ENCODE data around the gene IMPG1.

The IMPG1 gene, protein sequence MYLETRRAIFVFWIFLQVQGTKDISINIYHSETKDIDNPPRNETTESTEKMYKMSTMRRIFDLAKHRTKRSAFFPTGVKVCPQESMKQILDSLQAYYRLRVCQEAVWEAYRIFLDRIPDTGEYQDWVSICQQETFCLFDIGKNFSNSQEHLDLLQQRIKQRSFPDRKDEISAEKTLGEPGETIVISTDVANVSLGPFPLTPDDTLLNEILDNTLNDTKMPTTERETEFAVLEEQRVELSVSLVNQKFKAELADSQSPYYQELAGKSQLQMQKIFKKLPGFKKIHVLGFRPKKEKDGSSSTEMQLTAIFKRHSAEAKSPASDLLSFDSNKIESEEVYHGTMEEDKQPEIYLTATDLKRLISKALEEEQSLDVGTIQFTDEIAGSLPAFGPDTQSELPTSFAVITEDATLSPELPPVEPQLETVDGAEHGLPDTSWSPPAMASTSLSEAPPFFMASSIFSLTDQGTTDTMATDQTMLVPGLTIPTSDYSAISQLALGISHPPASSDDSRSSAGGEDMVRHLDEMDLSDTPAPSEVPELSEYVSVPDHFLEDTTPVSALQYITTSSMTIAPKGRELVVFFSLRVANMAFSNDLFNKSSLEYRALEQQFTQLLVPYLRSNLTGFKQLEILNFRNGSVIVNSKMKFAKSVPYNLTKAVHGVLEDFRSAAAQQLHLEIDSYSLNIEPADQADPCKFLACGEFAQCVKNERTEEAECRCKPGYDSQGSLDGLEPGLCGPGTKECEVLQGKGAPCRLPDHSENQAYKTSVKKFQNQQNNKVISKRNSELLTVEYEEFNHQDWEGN
- total RNA-seq: 0 reads per million in 4 donors

DNA sequence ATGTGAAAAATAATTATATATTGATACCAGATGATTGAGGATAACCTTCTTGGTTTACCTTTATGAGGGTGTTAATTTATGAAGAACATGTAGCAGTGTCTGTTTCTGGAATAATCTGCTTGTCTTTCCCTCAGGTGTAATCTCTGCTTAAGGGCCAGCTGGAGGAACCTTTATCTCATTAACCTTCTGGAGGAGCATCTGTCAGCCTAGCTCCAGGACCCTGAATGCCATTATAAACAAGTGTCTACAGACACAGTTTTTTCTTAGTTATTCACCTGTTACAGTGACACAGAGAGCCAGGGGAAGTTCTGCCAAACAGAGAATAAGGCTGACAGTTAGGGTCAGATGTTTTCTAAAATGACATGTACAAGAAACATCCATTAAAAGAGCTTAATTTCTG is at the start of gene IMPG1:
IMPG1 (minus strand) TSS at position 101 of the 400 bp plus-strand sequence. CDS start 174 bp downstream, outside the sequence.
- no peak for DNase-seq

DNA sequence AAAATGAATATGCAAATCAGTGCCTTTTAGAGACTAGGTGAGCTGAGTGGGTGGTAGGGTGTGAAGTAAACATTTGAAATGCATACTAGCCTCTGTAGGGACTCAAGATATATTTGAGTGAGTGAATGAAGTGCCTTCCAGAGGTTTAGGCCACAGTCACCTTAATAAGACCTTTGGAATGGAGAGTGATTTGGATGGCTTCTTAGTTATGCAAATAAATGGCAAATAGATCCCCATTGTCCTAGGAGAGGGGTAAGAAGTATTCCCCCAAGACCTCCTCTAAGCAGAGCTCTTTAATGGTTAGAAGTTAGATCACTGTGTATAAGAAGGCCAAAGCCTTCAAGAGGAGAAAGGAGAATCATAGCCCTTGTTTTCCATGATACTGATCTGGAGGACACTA is 47.8 kb upstream of the IMPG1 start:
- no peak for DNase-seq

DNA sequence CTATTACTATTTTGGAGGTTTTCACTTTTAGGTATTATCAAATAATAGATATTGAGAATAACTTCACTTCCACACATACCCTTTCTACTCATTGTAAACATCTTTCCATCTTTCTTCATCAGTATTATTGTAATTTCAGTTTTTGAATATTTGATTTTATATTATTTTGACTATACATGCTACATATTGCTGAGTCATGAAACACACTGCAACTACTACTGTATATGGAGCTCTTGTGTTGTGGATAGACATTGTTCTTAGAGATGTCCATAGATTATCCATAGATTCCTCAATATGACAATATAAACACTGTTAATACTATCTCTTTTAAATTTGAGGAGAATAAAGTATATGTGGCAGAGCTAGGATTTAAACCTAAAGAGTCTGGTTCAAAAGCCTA is 819 bp upstream of the IMPG1 start:
- no peak for DNase-seq

DNA sequence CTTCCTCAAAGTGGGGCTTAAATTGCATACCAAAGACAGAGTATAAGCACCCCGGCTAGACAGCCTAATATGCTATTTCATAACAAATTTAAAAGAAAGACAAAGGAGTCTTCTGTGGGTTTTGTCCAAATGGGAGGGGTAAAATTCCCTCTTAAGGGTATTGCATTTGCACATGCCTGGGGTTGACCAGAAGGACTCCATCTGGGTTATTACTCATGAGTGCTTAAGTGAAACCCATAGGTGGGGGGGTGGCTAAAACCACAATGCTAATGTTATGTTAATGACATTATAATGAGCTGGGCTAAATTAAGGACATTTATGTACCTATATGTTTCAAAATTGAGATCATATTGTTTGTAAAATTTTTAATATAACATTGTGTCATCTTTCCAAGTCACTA is 15.0 kb downstream of the IMPG1 start:
- DNase-seq: no peak

DNA sequence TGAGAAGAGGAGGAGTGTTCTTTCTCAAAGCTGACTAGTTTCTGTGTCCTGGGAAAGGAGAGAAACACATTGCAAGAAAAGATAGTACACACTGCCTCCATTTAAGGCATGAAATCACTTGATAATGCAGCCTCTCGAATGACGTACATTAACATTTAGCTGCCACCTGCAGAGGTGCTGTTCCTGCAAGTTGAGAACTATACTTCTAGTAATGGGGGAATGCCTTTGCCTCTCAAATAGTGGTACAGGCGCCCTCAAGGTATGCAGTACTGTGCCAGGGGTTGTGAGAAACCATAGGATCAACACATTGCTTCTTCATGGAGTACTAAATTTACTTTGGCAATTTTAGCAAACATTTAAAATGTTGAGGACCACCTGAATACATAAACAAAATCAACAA is 20.1 kb downstream of the IMPG1 start:
- no peak for DNase-seq

DNA sequence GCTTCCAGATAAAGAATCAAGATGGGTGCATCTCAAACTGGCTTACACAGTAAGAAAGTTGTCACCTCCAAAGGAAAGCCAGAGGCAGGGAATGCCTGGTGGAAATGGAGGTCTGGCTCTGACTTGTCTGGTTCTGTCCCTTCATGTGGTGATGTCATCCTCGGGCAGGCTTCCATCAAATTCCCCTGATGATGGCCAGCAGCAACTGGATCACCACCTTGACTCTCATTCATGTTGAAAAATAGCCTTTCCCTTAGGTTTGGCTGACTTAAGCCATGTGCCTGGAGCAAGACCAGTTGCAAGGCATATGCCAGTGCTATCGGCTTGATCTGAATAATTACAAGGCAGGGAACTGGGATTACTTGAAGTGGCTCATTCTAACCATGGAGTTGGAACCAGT is 28.8 kb downstream of the IMPG1 start:
- no peak for DNase-seq

DNA sequence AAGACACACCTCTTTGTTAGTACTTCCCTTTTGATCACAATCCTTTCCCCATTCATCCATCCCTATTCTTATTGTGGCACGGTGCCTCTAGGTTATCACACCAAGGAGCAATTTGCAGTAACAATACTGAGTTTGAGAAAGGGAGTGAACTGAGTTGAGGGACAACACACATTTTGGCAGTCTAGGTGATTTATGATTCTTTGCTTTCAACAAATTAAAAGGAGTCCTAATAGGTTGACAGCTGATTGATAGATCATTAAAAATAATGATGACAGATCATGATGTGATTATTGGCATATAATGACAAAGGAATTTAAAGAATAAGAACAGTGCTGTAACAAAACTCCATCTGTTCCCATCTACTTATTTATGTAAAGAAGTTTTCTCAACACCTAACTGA is 36.7 kb downstream of the IMPG1 start:
- DNase-seq: no peak

DNA sequence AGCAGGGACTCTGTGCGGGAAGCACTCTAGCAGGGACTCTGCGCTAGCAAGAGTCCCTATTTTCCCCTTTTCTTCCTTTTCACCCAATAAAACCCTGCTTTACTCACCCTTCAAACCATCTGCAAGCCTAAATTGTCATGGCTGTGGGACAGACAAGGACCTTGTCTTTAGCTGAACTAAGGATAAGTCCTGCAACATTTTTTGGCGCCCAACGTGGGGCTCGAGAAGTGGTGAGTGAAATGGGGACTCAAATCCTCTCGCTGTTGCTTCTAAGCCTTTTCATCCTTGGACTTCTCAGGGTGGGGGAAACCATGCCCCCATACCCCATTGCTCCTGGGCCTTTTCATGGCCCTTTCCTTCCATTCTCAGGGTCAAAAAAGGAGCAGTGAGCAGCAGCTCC is 46.4 kb downstream of the IMPG1 start:
- DNase-seq: no peak

DNA sequence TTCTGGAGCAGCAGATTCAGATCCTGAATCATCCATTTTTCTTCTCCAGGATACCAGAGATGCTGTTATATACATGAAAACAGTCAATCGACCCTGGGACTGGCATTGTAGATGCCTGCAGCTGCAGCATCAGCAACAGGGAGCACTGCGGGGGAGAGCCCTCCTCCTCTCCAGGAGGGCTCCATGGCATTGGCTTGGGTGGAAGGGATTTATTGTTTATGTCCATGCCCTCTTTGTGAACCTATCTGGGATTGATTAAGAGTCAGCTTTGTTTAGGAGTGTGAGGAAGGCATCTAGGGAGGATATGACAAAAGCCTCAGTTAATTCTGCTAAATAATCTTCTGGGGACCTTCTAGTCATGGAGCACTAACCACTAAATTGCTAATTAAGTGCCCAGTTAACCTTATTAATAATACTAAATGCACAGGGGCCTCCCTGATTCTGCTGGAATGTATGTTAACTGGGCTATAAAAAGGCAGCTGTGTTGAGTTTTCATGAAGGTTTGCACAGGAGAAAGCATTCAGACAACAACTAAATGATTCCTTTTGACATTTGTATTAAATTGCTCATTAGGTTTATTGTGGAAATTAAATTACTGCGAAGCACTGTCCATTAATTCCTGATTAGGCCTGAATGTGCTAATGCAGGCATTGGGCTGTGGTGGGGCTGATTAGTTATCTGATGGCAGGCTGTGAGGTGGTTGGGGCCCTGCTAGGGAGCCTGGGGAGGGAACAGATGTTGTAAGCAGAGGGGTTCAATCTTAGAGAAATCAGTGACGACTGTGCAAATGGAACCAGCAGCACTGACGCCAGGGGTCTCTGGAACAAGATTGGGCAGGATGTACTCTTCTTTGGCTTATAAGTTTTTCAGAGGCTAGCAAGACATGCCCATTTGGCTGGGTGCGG is 57.6 kb downstream of the IMPG1 start:
- no peak for DNase-seq

DNA sequence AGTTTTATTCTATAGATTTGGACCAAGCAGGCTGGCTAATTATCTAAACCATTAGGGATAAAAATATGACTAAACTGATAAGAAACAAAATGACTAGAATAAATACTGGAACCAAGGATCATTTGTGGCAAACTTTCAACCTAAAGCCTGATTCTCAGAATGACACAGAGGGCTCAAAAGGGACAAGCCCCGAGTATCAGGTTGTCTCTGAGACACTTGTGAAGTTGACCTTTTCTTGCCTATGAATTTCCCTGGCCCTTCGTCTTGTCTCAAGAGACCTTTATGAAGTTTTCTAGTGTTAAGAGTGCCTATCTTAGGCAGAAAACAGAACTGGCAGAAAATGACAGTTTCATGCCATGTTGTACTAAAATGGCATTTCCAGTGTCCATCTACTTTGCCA is 68.3 kb downstream of the IMPG1 start:
- no peak for DNase-seq

DNA sequence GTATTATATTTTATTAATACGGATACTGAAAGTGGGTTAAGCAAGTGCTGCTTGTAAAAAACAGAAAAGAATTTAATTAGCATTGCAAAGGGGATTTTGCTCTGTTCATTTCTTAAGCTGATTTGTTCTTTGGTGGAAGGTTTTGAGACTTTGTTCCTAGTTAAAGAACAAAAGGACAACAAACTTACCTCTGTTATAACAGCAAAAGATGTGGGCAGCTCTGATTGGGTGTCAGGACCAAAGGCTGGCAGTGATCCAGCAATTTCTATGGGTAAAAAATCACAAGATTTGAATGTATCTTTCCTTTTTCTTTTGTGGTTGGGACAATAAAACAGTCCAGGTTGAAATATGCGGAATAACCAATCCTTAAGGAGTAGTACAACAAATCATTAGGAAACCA is 68.8 kb downstream of the IMPG1 start:
- no peak for DNase-seq

DNA sequence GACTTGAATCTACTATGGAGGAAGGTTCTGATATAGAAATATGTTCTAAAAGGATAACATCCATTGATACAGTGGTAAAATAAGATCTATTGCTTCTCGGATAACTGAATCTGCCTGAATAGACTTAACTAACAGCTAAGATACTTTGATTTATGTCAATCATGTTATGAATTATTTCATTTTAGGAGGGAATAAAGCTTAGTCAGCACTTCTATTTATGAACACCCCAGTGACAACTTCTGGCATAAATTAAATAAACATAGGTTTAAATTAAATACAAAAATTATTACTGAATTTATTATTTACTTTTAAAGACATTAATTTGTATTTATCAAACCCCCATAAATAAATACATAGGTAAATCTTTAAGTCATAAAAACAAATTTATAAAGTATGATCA is 69.3 kb downstream of the IMPG1 start:
- no peak for DNase-seq

DNA sequence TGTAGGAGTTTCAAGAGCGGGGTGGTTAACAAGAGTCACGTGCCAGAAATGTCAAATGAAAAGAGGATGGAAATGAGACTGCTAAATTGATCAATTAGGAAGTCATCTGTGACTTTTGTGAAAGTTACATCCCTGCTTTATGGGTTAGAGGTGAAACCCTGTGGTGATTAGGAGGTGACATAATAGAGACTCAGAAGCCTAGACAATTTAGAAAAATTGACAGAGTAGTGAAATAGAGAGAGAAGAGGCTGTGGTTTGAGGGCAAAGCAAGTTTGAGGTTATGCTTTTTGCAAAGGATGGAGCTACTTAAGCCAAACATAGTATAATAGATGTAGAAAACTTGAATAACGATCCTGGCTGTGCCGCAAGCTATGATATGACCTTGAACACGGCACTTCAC is 71.8 kb downstream of the IMPG1 start:
- no peak for DNase-seq

DNA sequence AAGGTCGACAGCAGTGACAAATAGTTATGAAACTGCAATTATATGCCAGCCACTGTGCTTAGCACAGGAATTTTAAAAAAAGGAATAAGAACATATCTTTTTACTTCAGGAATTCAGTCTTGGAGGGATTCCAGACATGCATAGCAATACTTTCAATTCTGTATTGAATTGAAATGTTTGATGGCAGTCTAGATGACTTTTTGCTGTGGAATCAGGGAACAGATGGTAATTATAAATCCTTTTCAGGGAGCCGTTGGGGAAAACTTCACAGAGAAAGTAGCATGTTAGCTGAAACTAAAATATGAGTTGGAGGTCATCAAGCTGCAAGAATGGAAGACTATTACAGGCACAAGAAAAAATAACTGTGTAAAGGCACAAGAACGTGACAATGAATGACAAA is 74.8 kb downstream of the IMPG1 start:
- DNase-seq: no peak

DNA sequence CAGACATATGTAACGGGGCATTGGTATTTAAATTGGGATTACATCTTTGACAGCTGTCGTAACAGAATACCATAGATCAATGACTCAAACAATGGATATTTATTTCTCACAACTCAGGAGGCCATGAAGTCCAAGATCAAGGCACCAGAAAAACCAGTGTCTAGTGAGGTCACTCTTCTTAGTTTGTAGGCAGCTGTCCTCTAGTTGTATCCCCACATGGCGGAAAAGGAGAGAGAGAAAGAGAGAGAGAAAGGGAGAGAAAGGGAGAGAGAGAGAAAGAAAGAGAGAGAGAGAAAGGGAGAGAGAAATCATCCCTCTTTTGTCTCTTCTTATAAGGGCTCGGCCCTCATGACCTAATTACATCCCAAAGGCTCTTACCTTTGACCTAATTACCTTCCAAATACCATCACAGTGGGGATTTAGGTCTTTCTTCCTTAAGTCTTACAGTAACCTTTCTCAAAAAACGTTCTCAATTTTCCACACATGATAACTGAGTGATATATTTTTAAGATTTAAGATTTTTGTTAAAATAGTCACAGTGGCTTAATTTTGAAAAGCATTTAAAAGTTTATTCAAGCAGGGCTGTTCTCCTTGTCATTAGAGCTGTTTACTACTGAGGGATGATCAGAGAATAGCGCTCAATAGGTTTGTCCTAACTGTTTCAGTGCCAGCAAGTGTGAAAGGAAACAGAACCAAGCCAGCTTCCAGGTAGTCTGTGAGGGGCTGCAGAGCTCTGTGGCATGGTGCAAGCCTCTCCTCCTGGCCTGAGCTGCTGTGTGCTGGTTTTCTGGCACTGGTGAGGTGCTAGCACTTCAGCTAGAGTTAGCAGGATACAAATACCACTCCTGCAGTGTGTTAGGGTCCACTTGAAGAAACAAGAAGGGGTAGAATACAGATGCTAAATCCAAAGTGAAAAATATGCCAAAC is 79.0 kb downstream of the IMPG1 start:
- DNase-seq: no peak

DNA sequence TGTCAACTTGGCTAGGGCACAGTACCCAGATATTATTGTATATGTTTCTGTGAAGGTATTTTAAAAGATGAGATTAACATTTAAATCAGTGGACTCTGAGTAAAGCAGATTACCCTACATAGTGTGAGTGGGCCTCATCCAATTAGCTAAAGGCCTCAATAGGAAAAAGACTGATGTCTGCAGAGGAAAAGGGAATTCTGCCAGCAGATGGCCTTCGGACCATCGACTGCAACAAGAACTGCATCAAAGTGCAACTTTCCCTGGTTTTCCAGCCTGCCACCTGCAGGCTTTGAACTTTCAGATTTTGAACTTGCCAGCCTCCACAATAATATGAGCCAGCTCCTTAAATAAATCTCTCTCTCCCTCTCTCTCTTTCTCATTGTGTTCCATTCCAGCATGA is 80.5 kb downstream of the IMPG1 start:
- DNase-seq: no peak

DNA sequence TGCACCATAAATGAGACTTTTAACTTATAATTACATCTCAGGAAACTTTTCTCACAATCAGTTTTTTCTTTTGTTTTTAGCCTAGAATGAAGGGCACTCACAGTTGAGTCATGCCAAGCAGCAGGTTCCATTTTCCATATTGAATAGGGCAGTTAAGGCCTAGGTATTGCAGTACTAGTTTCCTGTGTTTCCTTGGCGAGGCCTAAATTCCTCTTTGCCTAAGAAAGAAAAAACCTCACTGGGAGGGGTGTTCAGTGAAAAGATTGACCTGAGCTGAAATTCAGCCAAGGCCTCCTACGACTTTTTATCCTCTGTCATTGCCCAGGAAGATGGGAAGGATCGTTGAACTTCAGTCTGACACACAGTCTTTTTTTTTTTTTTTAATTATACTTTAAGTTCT is 85.5 kb downstream of the IMPG1 start:
- no peak for DNase-seq

DNA sequence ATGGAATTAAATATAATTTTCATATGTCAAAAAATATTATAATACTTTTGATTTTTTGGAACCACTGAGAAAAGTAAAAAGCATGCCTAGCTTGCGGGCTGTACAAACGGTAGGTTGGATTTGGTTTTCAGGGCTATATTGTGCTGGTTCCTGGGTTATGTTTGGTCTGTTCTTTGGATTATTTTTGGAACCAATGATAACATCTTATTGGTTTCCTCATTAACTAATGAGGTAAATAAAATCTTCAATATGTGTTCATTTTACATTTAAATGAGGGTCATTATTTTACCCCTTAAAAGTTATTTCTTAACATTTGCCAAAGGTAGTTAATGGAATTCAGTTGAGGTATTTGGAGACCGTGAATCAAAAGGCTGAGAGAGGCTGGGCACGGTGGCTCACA is 96.6 kb downstream of the IMPG1 start:
- no peak for DNase-seq

DNA sequence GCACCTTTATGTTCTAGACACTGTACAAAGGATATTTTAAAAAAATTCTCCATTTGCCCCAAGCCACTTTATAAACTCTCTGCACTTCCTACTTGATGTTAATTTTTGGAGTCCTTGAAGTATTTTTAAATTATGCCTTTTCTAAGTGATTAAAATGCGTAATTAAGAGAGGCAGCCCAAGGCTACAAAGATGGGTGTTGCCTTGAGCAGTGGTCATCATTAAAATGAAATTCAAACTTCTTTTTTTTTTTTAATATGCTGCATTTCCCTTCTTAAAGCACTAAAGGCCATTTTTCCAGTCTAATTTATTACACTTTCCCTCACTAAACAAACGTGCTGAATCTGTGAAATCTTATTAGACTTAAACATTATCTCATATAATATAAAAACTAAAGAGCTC is 102.4 kb downstream of the IMPG1 start:
- DNase-seq: no peak

DNA sequence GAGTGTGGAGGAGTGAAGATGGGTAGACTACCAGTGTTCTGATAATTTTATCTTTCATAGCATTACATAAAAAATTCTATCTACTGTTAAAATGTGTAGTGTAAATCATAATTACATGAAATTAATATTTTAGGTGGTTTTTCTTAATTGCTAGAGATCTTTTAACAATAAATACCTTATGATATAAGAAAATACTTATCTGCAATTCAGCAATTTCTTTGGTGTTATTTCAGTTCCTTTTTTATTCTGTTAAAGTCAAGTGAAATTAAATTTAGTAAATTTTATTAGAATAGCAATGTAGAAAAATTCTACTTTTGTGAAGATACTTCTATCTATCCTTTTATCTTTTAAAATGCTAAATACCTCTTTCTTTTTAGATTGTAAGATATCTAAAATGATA is 104.3 kb downstream of the IMPG1 start:
- DNase-seq: no peak

DNA sequence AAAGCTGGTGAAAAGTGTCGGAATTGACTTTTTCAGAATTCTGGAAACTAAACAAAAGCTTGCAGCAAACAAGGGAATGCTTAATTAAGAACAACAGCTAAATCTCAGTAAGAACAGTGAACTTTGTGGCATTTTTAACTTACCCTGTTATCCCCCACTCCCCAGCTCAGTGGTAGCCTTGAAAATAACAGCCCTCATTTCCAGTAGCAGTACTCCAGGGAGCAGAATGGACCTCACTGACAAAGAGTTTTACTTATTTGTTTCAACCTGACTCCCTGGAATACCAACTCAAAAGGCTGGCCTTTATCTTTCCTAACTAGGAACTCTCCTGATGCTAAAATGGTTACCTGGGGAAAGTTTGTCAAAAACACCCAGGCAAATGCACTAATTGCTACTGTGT is 108.9 kb downstream of the IMPG1 start:
- DNase-seq: no peak

DNA sequence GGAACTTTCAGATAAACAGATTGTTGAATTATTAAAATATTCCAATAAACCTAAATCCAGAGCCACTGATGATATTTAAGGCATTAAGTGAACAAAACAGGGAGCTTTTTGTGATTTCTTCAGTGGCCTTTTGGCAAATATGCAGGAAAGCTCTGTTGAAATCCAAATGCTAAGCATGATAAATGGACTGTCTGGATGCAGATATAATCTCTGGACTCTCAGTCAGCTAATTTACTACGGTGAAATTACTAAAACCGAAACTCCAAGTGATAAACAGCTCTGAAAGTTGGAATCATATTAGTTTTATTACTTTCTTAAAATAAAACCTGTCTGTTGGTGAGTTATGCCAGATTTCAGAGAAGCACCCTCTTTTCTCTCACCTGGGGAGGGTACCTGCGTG is 120.3 kb downstream of the IMPG1 start:
- DNase-seq: no peak

Measured in T-helper 1 cell (primary cell).